K562 (cell line): Measurements from ENCODE around the gene TCHH.

Source experiments
- ARID2 ChIP-seq: fragments of 450-650 bp; IDR thresholded peaks from 2 replicates; pipeline ENCODE4 v1.6.1; 2017; ENCODE audit warnings: antibody characterized with exemption, mild to moderate bottlenecking
- BACH1 ChIP-seq: fragments of 200-800 bp; sonication (Bioruptor generic); IDR thresholded peaks from 2 replicates; pipeline ENCODE4 v1.6.1; 2016; ENCODE audit warnings: missing genetic modification characterization, missing compliant biosample characterization
- CHD1 ChIP-seq: fragments of 200-600 bp; sonication (generic); IDR thresholded peaks from one replicate; pipeline ENCODE4 v1.6.1; 2012; ENCODE audit warnings: mild to moderate bottlenecking, moderate library complexity, low read length, inconsistent platforms
- FOXA3 ChIP-seq, 2 experiments: fragments of 450-650 bp in 1 of 2; sonication (generic) in 1 of 2; formaldehyde crosslinking; IDR thresholded peaks in 1 of 2; conservative IDR thresholded peaks in 1 of 2; 2 replicates each; pipeline versions ENCODE4 v1.4.0 to v1.8.0; 2020 to 2022; ENCODE audit warnings: mild to moderate bottlenecking in 2 of 2, missing genetic modification reagents in 1 of 2
- JUND ChIP-seq, 2 experiments: IDR thresholded peaks; 2 replicates in 1 of 2; 3 replicates in 1 of 2; pipeline ENCODE4 v1.6.1; 2011; ENCODE audit warnings: borderline replicate concordance in 2 of 2, low read depth in 2 of 2, low read length in 2 of 2, improper control_type of control experiment in 1 of 2, missing biosample characterization in 1 of 2, missing genetic modification characterization in 1 of 2, missing genetic modification reagents in 1 of 2
- NR2F6 ChIP-seq: fragments of 450-650 bp; formaldehyde crosslinking; IDR thresholded peaks from 2 replicates; pipeline ENCODE4 v1.4.0; 2020; ENCODE audit warnings: mild to moderate bottlenecking
- NR3C1 ChIP-seq: sonication (generic); formaldehyde crosslinking; IDR thresholded peaks from 2 replicates; pipeline ENCODE4 v1.8.1; 2022; ENCODE audit warnings: missing genetic modification reagents
- RAD21 ChIP-seq, 2 experiments: fragments of 250-450 bp in 1 of 2; fragments of 450-650 bp in 1 of 2; sonication (Bioruptor Pico) in 1 of 2; formaldehyde crosslinking in 1 of 2; IDR thresholded peaks in 1 of 2; conservative IDR thresholded peaks in 1 of 2; 2 replicates each; pipeline versions ENCODE4 v1.4.0 to v1.8.0; 2020 to 2022; ENCODE audit warnings: mild to moderate bottlenecking in 2 of 2, moderate library complexity in 1 of 2
- RBFOX2 ChIP-seq: fragments of 200-400 bp; formaldehyde crosslinking; IDR thresholded peaks from 2 replicates; pipeline ENCODE4 v1.6.1; 2017; ENCODE audit warnings: low read depth, mild to moderate bottlenecking, low read length, moderate library complexity
- TAF1 ChIP-seq: IDR thresholded peaks from 2 replicates; pipeline ENCODE4 v1.6.1; 2011; ENCODE audit warnings: mild to moderate bottlenecking, low read length, moderate library complexity; ENCODE audit not compliant: insufficient read depth, control insufficient read depth, severe bottlenecking; ENCODE audit errors: extremely low read depth
- ZNF124 ChIP-seq: sonication (generic); formaldehyde crosslinking; IDR thresholded peaks from 2 replicates; pipeline ENCODE4 v1.8.1; 2022; ENCODE audit warnings: missing genetic modification reagents
- ZNF384 ChIP-seq: IDR thresholded peaks from 2 replicates; pipeline ENCODE4 v1.6.1; 2012; ENCODE audit warnings: low read depth, low read length, improper control_type of control experiment
- ZNF76 ChIP-seq: fragments of 250-450 bp; sonication (Bioruptor Pico); IDR thresholded peaks from 2 replicates; pipeline ENCODE4 v1.4.0; 2020; ENCODE audit warnings: mild to moderate bottlenecking, moderate library complexity, borderline replicate concordance
- TF ChIP-seq, protein P1 (sequence below): fragments of 150-350 bp; conservative IDR thresholded peaks from 2 replicates; pipeline ENCODE4 v1.6.1; 2014; ENCODE audit warnings: low read length

DNA sequence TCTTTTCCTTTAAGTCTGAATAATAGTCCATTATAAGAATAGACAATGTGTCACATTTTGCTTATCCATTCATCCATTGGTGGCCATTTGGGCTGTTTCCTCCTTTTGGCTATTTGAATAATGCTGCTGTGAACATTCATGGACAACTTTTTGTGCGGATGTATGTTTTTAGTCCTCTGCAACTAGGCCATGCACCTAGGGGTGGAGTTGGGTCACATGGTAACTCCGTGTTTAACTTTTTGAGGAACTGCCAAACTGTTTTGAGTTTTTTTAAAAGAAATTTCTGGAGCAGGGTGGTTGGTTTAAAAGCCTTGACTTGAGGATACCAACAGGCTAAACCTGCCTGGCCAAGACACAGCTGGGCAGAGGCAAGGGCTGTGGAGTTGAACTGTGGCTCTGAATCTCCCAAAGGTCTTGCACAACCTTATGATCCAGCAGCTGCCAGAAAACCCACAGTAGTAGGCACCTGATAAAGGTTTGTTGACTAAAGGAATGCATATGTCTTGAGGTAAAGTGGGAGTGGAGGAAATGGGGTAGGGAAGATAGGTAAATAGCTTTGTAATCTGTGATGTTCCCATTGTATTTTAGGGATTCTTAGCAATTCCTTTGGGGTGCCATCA is 49.4 kb upstream of the TCHH start:
- TF ChIP-seq ARID2 (no peak), CHD1 (no peak), ZNF124 (CRISPR knock-in tag) (no peak), ZNF76 (CRISPR knock-in tag) (no peak), RBFOX2 (no peak), JUND (IDR thresholded peaks at IDR 0.05; ENCODE audit: borderline replicate concordance, low read depth, low read length) (no peak), JUND (tag; IDR thresholded peaks at IDR 0.05; ENCODE audit: borderline replicate concordance, low read depth, low read length) (no peak), NR2F6 (CRISPR knock-in tag) (no peak), BACH1 (tag) (no peak), ZNF384 (no peak), NR3C1 (CRISPR knock-in tag) (no peak), FOXA3 (CRISPR knock-in tag; conservative IDR thresholded peaks at IDR 0.05 in 1 of 2, IDR thresholded peaks at IDR 0.05 in 1 of 2) (no peak), TAF1 (no peak), RAD21 (CRISPR knock-in tag; conservative IDR thresholded peaks at IDR 0.05 in 1 of 2, IDR thresholded peaks at IDR 0.05 in 1 of 2) (no peak)
- TF ChIP-seq, protein P1, sequence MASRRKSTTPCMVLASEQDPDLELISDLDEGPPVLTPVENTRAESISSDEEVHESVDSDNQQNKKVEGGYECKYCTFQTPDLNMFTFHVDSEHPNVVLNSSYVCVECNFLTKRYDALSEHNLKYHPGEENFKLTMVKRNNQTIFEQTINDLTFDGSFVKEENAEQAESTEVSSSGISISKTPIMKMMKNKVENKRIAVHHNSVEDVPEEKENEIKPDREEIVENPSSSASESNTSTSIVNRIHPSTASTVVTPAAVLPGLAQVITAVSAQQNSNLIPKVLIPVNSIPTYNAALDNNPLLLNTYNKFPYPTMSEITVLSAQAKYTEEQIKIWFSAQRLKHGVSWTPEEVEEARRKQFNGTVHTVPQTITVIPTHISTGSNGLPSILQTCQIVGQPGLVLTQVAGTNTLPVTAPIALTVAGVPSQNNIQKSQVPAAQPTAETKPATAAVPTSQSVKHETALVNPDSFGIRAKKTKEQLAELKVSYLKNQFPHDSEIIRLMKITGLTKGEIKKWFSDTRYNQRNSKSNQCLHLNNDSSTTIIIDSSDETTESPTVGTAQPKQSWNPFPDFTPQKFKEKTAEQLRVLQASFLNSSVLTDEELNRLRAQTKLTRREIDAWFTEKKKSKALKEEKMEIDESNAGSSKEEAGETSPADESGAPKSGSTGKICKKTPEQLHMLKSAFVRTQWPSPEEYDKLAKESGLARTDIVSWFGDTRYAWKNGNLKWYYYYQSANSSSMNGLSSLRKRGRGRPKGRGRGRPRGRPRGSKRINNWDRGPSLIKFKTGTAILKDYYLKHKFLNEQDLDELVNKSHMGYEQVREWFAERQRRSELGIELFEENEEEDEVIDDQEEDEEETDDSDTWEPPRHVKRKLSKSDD = no peak
